Right cardiac atrium (tissue), 5 donors: ENCODE data around the gene MST1R. TPM values are rescaled to one million over a fixed set of nuclear protein-coding genes. Genes with fewer than 3 reads are reported as not detected.

Experiments
- ATAC-seq, 2 donors: fragments of 200-7000 bp; cut with Tn5 transposase; one replicate each; pipeline versions ENCODE4 v1.8.0 to v1.9.1; 2020; ENCODE audit warnings: moderate library complexity in 2 of 2, mild to moderate bottlenecking in 1 of 2
- DNase-seq, 3 donors: peaks; one replicate each; pipeline ENCODE4 v3.0.0-alpha.2; 2020
- H3K27ac ChIP-seq: one replicate; pipeline ENCODE4 v1.5.1; 2013; ENCODE audit warnings: mild to moderate bottlenecking, low read length, control low read depth, moderate library complexity
- H3K27me3 ChIP-seq: one replicate; pipeline ENCODE4 v1.6.1; 2013; ENCODE audit not compliant: control insufficient read depth, insufficient read depth
- H3K4me1 ChIP-seq: one replicate; pipeline ENCODE4 v1.6.1; 2013; ENCODE audit warnings: low read length; ENCODE audit not compliant: control insufficient read depth, insufficient read depth
- H3K4me3 ChIP-seq: one replicate; pipeline ENCODE4 v1.5.1; 2013; ENCODE audit warnings: low read length, control low read depth
- H3K9me3 ChIP-seq: one replicate; pipeline ENCODE4 v1.6.1; 2013; ENCODE audit warnings: low read length; ENCODE audit not compliant: control insufficient read depth
- WGBS: extraction: QIAGEN DNeasy Blood & Tissue Kit; methylation state at CpG from one replicate; pipeline ENCODE4 v1.1.7; 2013; 5-methylcytosine and 5-hydroxymethylcytosine counted together
- intact Hi-C, 4 donors: fragments of 100-400 bp; cut with DNase I; formaldehyde crosslinking; loops; one replicate each; pipeline versions ENCODE4 v1.11.0 to v1.14.0; 2022 to 2023
- polyA plus RNA-seq: library from polyadenylated mRNA; stranded (reverse); fragments of 200-250 nt; gene quantifications from one replicate; pipeline ENCODE4 v1.2.3, GENCODE V29; 2013
- total RNA-seq, 4 donors: library from RNA; stranded (reverse); fragmentation: NEBNext Ultra II Directional; extraction: Animal tissue kit (Norgen Biotek cat#: 25700); gene quantifications; one replicate each; pipeline ENCODE4 v1.2.1, GENCODE V29; 2021
- donor health status: healthy with polysubstance abuse.
- donor health status: DM: no; HTN: yes; CAD: no.
- donor health status: DM: no; HTN: no; CAD: no.
- donor health status: DM: no; HTN: yes; CAD: no; lungs with severe emphysema.
- donor health status: DM: yes; HTN: yes; CAD: no.

Gene MST1R
- total and polyA plus RNA-seq, 5 donors = 0.94 to 2.7 (median 1.9) TPM

DNA sequence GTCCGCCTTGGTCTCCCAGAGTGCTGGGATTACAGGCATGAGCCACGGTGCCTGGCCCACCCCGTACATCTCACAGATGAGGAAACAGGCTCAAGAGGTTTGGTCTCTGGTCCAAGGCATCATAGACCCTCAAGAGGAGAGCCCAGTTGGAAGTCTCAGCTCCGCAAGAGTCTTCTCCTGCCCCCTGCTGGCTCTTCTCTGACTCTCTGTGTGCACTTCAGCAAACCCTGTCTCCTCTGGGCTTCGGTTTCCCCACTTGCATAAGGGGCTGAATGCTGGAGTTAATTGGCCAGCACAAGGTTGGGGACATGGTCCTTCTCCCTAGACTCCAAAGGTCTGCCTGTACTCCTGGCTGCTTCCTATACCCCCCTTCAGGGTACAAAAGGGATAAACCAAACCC, 3.9 kb downstream of the MST1R start:
- intact Hi-C loops = loop anchor here in 2 of 4 donors (5.0 to 10.0 kb wide), 2 partner anchors 95 to 98 kb away; partner anchors contain the start of gene INKA1 (in 2 of the 2)
- DNase-seq = no peak
- Histone ChIP-seq H3K4me1 (no peaks in the 10 kb centered on the region), H3K9me3 (no peaks in the 10 kb centered on the region), H3K27me3 (no peaks in the 10 kb centered on the region), H3K4me3 (no peak overlapping the region), H3K27ac (no peak overlapping the region)
- no peak for ATAC-seq
- WGBS = 64% methylated on average over 5 of the region's 5 CpGs

DNA sequence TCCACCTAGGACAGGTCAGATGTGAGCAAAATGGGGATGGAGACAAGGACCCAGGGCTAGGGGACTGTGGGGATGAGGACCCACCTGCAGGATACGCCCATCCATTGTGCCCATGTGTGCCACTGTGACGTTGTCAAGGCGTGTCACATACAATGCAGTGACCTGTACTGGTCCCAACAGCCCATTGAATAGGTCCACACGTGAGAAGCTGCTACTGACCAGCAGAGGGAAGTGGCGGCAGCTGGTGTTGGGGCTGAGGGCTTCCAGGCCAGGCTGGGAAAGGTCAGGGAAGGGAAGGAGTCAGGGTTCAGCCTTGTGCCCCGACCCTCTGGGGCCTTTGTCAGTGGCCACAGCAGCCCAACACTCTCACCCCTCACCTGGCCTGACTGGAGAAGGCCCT, 4.7 kb downstream of the MST1R start:
- no peaks in the 10 kb centered on the region for H3K9me3 ChIP-seq
- peak in 1 of 3 donors; percentile 38 for DNase-seq
- 80% methylated on average over 6 of the region's 6 CpGs for WGBS
- H3K27ac ChIP-seq = no peak overlapping the region
- H3K4me1 ChIP-seq = no peaks in the 10 kb centered on the region
- H3K4me3 ChIP-seq = no peak overlapping the region
- intact Hi-C loops = no loop called here
- ATAC-seq = no peak
- no peaks in the 10 kb centered on the region for H3K27me3 ChIP-seq

DNA sequence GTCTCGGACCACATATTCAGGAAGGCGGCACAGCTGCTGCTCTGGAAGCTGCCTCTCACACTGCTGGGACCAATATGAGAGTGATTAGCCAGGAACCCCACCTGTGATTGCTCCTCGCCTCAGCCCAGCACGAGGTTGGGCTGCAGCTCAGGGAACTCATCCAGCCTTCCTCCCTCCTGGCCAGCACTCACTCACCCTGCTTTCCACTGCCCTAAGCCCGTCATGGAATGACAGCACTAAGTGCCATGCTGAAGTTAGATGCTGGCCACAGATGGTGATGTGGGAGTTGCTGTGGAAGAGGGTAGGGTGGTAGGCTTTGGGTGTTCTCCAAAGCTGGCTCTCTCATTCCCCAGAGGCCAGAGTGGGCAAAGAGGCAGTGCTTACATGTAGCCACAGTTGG, 7.3 kb downstream of the MST1R start:
- Histone ChIP-seq H3K9me3 (no peaks in the 10 kb centered on the region), H3K27me3 (no peaks in the 10 kb centered on the region), H3K4me3 (no peak overlapping the region), H3K27ac (no peak overlapping the region), H3K4me1 (no peaks in the 10 kb centered on the region)
- intact Hi-C loops = no loop called here
- ATAC-seq = no peak
- WGBS = 70% methylated on average over 5 of the region's 5 CpGs
- DNase-seq = no peak

DNA sequence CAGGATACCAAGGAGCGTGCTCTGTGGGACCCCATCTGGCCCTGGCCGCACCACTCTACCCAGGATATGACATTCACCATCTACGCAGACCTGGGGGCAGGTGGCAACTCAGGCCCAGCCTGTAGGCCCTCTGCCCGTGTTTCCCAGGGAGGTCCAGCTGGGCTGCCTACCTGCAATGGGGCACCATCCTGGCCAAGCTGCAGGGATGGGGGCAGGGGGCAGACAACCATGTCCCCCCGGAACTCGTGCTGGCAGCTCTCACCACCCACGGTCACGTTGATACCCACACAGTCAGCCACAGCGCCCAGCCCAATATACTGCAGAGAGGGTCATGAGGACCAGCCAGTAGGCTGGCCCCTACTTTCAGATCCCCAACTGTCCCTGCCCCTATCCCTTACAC, 7.9 kb downstream of the MST1R start:
- Histone ChIP-seq H3K4me3 (no peak overlapping the region), H3K4me1 (no peaks in the 10 kb centered on the region), H3K27me3 (no peaks in the 10 kb centered on the region), H3K9me3 (no peaks in the 10 kb centered on the region), H3K27ac (no peak overlapping the region)
- DNase-seq (no peak), ATAC-seq (no peak)
- intact Hi-C loops = no loop called here
- 94% methylated on average over 9 of the region's 9 CpGs for WGBS

DNA sequence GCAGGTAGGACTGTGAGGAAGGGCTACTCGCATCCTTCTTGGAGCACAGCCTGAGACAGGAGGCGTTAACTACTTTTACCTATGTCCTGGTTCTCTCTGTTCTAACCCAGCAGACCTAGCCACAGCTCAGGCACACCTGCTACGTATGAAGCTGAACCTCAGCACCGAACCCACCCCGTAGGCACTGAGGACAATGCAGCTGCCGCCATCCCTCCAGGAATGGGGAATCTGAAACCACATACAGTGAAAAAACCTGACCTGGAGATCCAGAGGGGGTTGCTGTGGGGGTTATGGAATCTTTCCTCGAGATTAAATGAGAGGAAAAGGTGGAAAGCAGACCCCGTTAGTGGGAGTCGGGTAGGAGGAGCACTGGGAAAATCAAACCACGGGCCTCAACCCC, 14.4 kb downstream of the MST1R start:
- WGBS = 77% methylated on average over 10 of the region's 10 CpGs
- no peak for ATAC-seq
- DNase-seq = no peak
- Histone ChIP-seq H3K9me3 (no peaks in the 10 kb centered on the region), H3K4me3 (no peak overlapping the region), H3K27me3 (no peaks in the 10 kb centered on the region), H3K4me1 (no peaks in the 10 kb centered on the region), H3K27ac (no peak overlapping the region)
- intact Hi-C loops = loop anchor here in 1 of 4 donors (10.0 kb wide), 1 partner anchor 364 kb away; no protein-coding TSS in a partner anchor

DNA sequence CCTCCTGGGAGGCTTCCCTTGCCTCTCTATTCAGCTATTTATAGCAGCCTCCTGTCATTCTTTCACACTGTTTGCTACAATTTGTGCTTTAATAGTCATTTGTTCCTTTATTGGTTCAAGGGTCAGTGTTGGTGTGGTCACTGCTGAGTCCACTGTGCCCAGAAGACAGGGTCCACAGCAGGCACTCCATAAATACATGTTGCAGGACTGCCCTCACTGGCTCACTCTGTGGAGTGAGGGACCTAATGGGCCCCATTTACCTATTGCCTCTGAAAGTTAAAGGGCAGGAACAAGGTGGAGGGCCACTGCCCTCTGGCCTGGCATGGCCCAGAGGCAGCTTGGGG, 16.8 kb downstream of the MST1R start:
- H3K27me3 ChIP-seq = no peaks in the 10 kb centered on the region
- H3K27ac ChIP-seq = no peak overlapping the region
- no peak for DNase-seq
- no peak for ATAC-seq
- intact Hi-C loops = loop anchor here in 1 of 4 donors (10.0 kb wide), 1 partner anchor 362 kb away; no protein-coding TSS in a partner anchor
- H3K4me1 ChIP-seq = peaks cover 4% of the 10 kb centered on the region
- H3K9me3 ChIP-seq = no peaks in the 10 kb centered on the region
- no peak overlapping the region for H3K4me3 ChIP-seq

DNA sequence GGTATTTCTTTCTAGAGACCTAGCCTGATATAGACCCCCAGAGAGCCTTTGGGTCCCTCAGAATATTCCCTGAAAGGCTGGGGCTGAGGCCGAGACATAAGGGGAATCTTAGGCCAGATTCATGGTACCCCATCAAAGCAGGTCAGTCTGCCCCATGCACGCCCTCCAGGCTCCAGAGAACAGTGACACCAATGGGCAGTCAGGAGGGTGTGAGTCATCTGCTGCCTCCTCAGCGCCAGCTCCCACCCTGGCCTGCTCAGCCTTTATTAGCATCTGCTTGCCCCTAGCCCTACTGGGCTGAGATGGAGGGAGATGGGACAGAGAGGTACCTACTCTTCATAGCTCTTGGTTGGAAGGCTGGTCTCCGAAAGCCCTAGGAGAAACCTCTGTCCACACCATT, 19.7 kb downstream of the MST1R start:
- DNase-seq (no peak), ATAC-seq (no peak)
- Histone ChIP-seq H3K27ac (no peak overlapping the region), H3K27me3 (no peaks in the 10 kb centered on the region), H3K9me3 (no peaks in the 10 kb centered on the region), H3K4me1 (peaks cover 8% of the 10 kb centered on the region), H3K4me3 (no peak overlapping the region)
- WGBS = 95% methylated on average over 4 of the region's 4 CpGs
- intact Hi-C loops = loop anchor here in 1 of 4 donors (10.0 kb wide), 1 partner anchor 359 kb away; no protein-coding TSS in a partner anchor

DNA sequence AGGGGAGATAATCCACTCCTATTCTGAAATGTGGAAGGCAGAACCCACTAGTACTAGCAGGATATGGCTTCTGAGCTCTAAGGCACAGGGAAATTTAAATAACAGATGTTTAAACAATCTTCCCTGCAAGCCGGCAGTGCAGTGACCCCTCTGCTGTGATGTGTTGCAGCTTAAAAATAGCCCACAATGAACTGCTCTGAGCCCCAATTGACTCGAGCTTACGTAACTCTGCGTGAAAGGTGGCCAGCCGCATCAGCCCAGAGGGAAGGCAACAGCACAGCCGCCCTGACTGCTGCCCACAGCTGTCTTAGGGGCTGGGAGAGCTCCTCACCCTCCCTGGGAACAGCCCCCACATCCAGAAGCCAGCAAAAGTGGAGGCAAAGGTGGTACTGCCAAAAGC, 21.5 kb downstream of the MST1R start:
- no peak overlapping the region for H3K27ac ChIP-seq

DNA sequence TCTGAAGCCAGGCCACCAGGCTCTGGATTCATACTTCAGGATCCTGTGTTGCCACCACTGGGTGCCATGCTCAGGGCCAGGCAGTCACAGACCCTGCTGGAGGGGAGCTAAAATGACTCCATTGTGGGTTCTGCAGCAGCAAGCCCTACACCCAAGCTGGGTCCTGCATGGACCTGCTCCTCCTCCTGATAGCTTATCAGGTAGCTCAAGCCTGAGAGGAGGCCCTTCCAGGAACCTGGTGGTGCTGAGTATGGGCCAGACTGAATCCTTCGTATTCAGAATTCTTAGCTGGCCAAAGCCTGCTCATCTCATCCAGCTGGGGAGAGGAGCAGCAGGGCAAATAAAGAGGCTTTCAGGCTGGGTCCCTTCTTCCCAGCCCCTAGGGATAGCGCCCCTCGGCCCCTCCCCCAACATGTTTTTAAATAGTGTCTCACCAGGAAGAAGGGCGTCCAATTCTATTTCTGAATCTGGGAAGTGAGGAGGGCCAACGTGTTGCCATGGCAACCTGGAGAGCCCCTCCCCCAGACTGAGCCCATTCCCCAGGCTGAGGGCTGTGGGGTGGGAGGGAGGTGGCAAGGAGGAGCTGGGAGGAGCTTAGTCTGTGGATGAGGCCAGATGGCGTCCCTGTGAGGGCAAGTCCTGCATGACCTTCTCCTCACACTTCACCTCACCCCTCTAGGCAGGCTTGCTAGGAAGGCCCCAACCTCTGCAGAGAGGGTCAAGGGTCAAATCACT, 22.9 kb downstream of the MST1R start:
- peaks cover 8% of the 10 kb centered on the region for H3K4me1 ChIP-seq
- H3K4me3 ChIP-seq = no peak overlapping the region
- no peak for ATAC-seq
- 28% methylated on average over 6 of the region's 6 CpGs for WGBS
- DNase-seq = peak in 1 of 3 donors; percentile 39
- intact Hi-C loops = loop anchor here in 1 of 4 donors (10.0 kb wide), 1 partner anchor 356 kb away; no protein-coding TSS in a partner anchor
- no peaks in the 10 kb centered on the region for H3K9me3 ChIP-seq
- no peaks in the 10 kb centered on the region for H3K27me3 ChIP-seq
- no peak overlapping the region for H3K27ac ChIP-seq

More for the DNA sequence above, 21.5 kb downstream of the MST1R start:
- H3K27me3 ChIP-seq = no peaks in the 10 kb centered on the region
- H3K4me1 ChIP-seq = peaks cover 8% of the 10 kb centered on the region
- intact Hi-C loops = loop anchor here in 1 of 4 donors (10.0 kb wide), 1 partner anchor 357 kb away; no protein-coding TSS in a partner anchor
- ATAC-seq (peak; percentile 46 to 63), DNase-seq (peak in 1 of 3 donors; percentile 61)
- H3K4me3 ChIP-seq = no peak overlapping the region
- 13% methylated on average over 6 of the region's 6 CpGs for WGBS
- H3K9me3 ChIP-seq = no peaks in the 10 kb centered on the region

DNA sequence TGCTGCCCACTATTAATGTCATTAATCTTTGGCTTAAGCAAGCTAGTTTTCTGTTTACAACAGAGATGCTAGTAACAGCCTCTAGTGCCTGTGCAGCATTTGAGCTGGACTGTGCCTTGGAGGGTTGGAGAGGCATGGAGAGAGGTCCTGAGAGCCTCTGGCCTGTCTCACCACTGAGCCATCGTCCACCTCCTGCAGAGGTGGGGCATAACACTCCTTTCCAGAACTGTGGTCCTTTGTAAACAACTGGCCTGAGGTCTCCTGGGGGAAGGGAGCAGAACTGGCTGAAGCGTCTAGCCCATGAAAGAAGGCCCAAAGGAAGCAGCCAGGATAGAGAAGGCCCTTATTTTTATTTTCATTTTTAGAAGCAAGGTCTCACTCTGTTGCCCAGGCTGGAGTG, 24.0 kb downstream of the MST1R start:
- ATAC-seq = no peak
- H3K27me3 ChIP-seq = no peaks in the 10 kb centered on the region
- WGBS = 60% methylated on average over 2 of the region's 2 CpGs
- H3K9me3 ChIP-seq = no peaks in the 10 kb centered on the region
- no peak overlapping the region for H3K27ac ChIP-seq
- DNase-seq = no peak
- H3K4me1 ChIP-seq = peaks cover 8% of the 10 kb centered on the region
- intact Hi-C loops = loop anchor here in 1 of 4 donors (10.0 kb wide), 1 partner anchor 355 kb away; no protein-coding TSS in a partner anchor
- H3K4me3 ChIP-seq = no peak overlapping the region

DNA sequence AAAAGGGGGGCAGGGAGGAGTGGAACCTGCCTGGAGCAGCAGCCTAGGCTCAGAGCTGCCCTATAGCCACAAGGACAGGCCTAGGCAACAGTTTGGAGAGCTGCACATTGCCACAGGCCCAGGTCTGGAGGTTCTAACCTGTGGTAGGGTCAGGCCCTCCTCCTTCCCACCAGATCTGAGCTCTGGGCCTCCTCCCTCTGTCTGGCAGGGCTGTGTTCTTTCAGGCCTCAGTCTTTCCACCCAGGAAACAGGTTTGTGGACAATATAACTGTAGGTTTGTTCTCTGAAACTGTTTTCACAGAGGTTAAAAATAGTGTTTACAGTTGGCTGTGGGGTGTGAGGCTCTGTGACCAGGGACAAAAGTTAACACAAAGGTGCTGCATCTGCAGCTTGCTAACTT, 25.0 kb downstream of the MST1R start:
- no peak for ATAC-seq
- H3K4me3 ChIP-seq = no peak overlapping the region
- no peaks in the 10 kb centered on the region for H3K9me3 ChIP-seq
- H3K27ac ChIP-seq = no peak overlapping the region
- intact Hi-C loops = no loop called here
- peak in 1 of 3 donors; percentile 5 for DNase-seq
- H3K4me1 ChIP-seq = peaks cover 8% of the 10 kb centered on the region
- no peaks in the 10 kb centered on the region for H3K27me3 ChIP-seq
